CD4-positive, CD25-positive, alpha-beta regulatory T cell (primary cell): ENCODE measurements around the gene LYPLA2. TPM values are rescaled to one million over a fixed set of nuclear protein-coding genes. Genes with fewer than 3 reads are reported as not detected.
"Not testable (repeated sequence)": the region's sequence is repeated elsewhere in the genome, so short reads cannot be mapped to it uniquely, and the experiment has no call there.

ENCODE experiments used
- ATAC-seq, 2 donors: fragments of 150-1000 bp; cut with Tn5 transposase; one replicate each; pipeline ENCODE4 v1.10.0; 2021; ENCODE audit warnings: low read depth in 2 of 2, moderate number of reproducible peaks in 2 of 2, moderate library complexity in 1 of 2
- DNase-seq, 3 donors: peaks; one replicate each; pipeline versions ENCODE4 v3.0.0 to v3.0.0-alpha.2; 2012 to 2022; ENCODE audit warnings: mixed read lengths in 1 of 3
- H3K27ac ChIP-seq: one replicate; pipeline ENCODE4 v1.7.0; 2013; ENCODE audit warnings: mild to moderate bottlenecking, low read length; ENCODE audit not compliant: insufficient read depth, poor library complexity, severe bottlenecking
- H3K27me3 ChIP-seq: one replicate; pipeline ENCODE4 v1.7.0; 2013; ENCODE audit warnings: low read length; ENCODE audit not compliant: control insufficient read depth, insufficient read depth
- H3K36me3 ChIP-seq: one replicate; pipeline ENCODE4 v1.7.0; 2013; ENCODE audit warnings: mild to moderate bottlenecking, low read length, moderate library complexity; ENCODE audit not compliant: control insufficient read depth, insufficient read depth
- H3K4me1 ChIP-seq: 2 replicates; pipeline ENCODE4 v1.7.0; 2013; ENCODE audit warnings: mild to moderate bottlenecking, low read length; ENCODE audit not compliant: insufficient read depth, control insufficient read depth, poor library complexity, severe bottlenecking
- H3K4me3 ChIP-seq: one replicate; pipeline ENCODE4 v1.7.0; 2013; ENCODE audit warnings: low read depth, mild to moderate bottlenecking, low read length, moderate library complexity
- H3K9me3 ChIP-seq, 2 experiments: 1 replicate in 1 of 2; 2 replicates in 1 of 2; pipeline ENCODE4 v1.7.0; 2013; ENCODE audit warnings: low read length in 2 of 2, mild to moderate bottlenecking in 1 of 2, moderate library complexity in 1 of 2; ENCODE audit not compliant: control insufficient read depth in 2 of 2
- H3K27ac Mint-ChIP-seq, 3 donors: one replicate each; pipeline ENCODE4 v1.8.0; 2020 to 2022; ENCODE audit warnings: mild to moderate bottlenecking in 3 of 3, mixed read lengths in 3 of 3, moderate library complexity in 2 of 3
- H3K27me3 Mint-ChIP-seq: one replicate; pipeline ENCODE4 v1.8.0; 2022; ENCODE audit warnings: mild to moderate bottlenecking, mixed read lengths
- H3K36me3 Mint-ChIP-seq: one replicate; pipeline ENCODE4 v1.8.0; 2020; ENCODE audit warnings: mixed read lengths
- H3K4me1 Mint-ChIP-seq, 4 donors: one replicate each; pipeline ENCODE4 v1.8.0; 2020 to 2022; ENCODE audit warnings: mixed read lengths in 4 of 4, mild to moderate bottlenecking in 1 of 4
- H3K4me3 Mint-ChIP-seq, 4 donors: one replicate each; pipeline ENCODE4 v1.8.0; 2020 to 2022; ENCODE audit warnings: mild to moderate bottlenecking in 4 of 4, mixed read lengths in 4 of 4, moderate library complexity in 3 of 4
- H3K9me3 Mint-ChIP-seq, 7 donors: one replicate each; pipeline ENCODE4 v1.8.0; 2020 to 2022; ENCODE audit warnings: mixed read lengths in 7 of 7, mild to moderate bottlenecking in 3 of 7, moderate library complexity in 2 of 7
- polyA plus RNA-seq, 4 donors: library from polyadenylated mRNA; unstranded; fragments of 300-500 nt; fragmentation: Illumina TruSeq; gene quantifications; one replicate each; pipeline ENCODE4 v1.2.3, GENCODE V29; 2021
- total RNA-seq: library from RNA; stranded (reverse); gene quantifications from one replicate; pipeline ENCODE4 v1.2.3, GENCODE V29; 2022

LYPLA2 gene
- total and polyA plus RNA-seq, 5 donors from 2014 or later = 50.4 to 111 (median 95.0) TPM

DNA sequence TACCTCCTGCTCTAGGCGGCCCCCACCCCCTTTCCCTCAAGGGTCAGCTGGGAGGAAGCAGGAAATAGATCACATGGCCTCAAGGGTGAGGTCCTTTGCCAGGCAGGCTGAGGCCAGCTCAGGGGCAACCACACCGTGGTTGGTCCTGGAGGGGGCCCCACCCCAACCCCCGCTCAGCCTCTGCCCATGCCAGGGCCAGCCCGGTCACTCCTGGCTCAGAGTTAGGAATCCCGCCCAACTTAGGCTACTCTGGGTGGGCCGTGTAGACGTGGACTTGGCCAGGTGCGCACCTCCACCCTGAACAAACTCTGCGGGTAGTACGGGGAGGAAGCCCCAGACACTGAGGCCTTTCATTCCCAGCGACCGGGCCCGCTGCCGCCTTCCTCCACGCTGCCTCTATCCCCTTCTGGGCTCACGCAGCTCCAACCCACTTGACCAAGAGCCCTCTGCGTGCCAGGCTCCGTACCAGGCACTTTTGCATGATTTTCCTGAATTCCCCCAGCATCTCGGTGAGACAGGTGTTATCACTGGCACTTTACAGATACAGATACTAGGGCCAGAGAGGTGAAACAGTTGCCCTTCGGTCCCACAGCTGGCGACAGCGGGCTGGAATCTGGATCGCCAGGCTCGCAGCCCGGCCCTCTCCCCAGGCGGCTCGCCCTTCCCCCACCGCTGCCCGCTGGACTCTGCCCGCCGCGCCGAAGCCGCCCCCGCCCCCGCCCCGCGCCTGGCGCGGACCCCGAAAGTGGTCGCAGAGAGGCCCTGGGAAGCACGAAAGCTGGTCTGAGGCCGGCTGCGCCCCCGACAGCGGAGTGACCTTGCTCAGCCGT, 8.8 kb downstream of the LYPLA2 start:
- no peaks in the 10 kb centered on the region for H3K9me3 Mint-ChIP-seq
- Histone ChIP-seq H3K4me1 (peaks cover 20% of the 10 kb centered on the region), H3K27me3 (no peaks in the 10 kb centered on the region), H3K27ac (peak overlapping the region; percentile 89), H3K36me3 (peaks cover 12% of the 10 kb centered on the region), H3K9me3 (no peaks in the 10 kb centered on the region), H3K4me3 (peak overlapping the region; percentile 67)
- no peaks in the 10 kb centered on the region for H3K27me3 Mint-ChIP-seq
- peak overlapping the region; percentile 90 to 92 (median 91) for H3K27ac Mint-ChIP-seq
- DNase-seq (peak in 1 of 3 donors; percentile 56), ATAC-seq (no peak)
- peaks cover 0 to 18% (median 7%) of the 10 kb centered on the region in 4 donors for H3K4me1 Mint-ChIP-seq
- peaks cover 14% of the 10 kb centered on the region for H3K36me3 Mint-ChIP-seq
- peak overlapping the region; percentile 83 to 92 (median 91) for H3K4me3 Mint-ChIP-seq

DNA sequence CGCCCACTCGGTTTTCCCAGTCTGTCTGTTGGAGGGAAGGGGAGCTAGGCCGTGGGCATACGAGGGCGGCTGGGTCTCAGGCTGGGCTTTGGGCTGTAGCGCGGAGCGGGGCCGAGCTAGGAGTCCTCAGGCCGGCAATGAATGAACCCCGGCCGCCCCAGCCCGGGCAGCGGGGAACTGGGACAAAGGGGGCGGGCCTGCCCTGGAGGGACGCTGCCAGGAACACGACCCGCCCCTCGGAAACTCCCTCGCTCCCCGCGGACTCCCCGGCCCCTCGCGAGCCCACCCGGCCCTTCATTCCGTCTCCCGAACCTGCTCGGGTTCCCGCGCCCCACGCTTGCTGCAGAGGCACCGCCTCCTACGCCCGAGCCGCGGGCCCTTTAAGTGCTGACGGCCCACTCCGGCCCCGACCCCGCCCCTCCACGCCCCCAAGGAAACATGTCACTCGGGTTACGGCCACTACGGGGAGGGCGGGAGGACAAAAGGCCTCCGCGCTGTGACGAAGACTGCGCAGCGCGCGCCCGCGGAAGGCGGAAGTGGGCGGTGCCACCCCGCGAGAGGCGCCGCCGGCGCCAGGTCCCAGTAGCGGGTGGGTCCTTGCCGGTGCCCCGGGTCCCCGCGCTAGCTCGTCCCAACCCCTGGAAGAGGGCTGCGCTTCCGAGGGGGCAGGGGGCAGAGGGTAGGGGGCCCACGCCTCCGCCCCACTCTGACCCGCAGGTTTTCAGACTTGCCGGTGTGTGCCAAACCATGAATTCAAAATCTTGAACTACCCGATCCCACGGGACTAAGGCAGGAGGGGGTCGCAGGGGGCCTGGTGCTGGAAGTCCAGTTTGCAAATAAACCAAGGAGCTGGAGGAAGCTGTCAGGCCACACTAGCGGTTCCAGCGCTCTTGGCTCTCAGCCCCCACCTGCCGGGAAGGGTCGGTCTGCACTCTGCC, 9.7 kb downstream of the LYPLA2 start, which contains the start of gene GALE:
TSS of gene GALE (minus strand) at position 355 of the 938 bp plus-strand sequence. CDS start 1,747 bp downstream, outside the sequence.
- Histone ChIP-seq H3K27me3 (no peaks in the 10 kb centered on the region), H3K36me3 (peaks cover 10% of the 10 kb centered on the region), H3K4me3 (peak within 1 kb of the TSS; percentile 73), H3K9me3 (no peaks in the 10 kb centered on the region), H3K27ac (peak within 1 kb of the TSS; percentile 89), H3K4me1 (peaks cover 20% of the 10 kb centered on the region)
- Mint-ChIP-seq H3K27me3 (no peaks in the 10 kb centered on the region), H3K9me3 (no peaks in the 10 kb centered on the region), H3K4me3 (peak within 1 kb of the TSS; percentile 91 to 98 (median 92)), H3K27ac (peak within 1 kb of the TSS; percentile 92 to 95 (median 92)), H3K4me1 (peaks cover 0 to 21% (median 7%) of the 10 kb centered on the region in 4 donors), H3K36me3 (peaks cover 20% of the 10 kb centered on the region)
- ATAC-seq = peak; percentile 89 to 92
- peak; percentile 94 to 98 (median 95) for DNase-seq

- peak overlapping the region; percentile 89 for H3K27ac ChIP-seq
- no peaks in the 10 kb centered on the region for H3K9me3 ChIP-seq
- peak overlapping the region; percentile 73 for H3K4me3 ChIP-seq
- H3K4me3 Mint-ChIP-seq = peak overlapping the region; percentile 91 to 98 (median 92)
- peak overlapping the region; percentile 88 to 95 (median 92) for H3K27ac Mint-ChIP-seq
- H3K36me3 Mint-ChIP-seq = peaks cover 20% of the 10 kb centered on the region
- DNase-seq (no peak), ATAC-seq (no peak)
- H3K36me3 ChIP-seq = peaks cover 6% of the 10 kb centered on the region
- no peaks in the 10 kb centered on the region for H3K27me3 Mint-ChIP-seq
- H3K4me1 Mint-ChIP-seq = peaks cover 0 to 21% (median 7%) of the 10 kb centered on the region in 4 donors
- no peaks in the 10 kb centered on the region for H3K9me3 Mint-ChIP-seq
- peaks cover 20% of the 10 kb centered on the region for H3K4me1 ChIP-seq
- H3K27me3 ChIP-seq = no peaks in the 10 kb centered on the region
Observed at GRCh38 chr1:23801338-23801748, 10.4 kb downstream of the LYPLA2 start.

DNA sequence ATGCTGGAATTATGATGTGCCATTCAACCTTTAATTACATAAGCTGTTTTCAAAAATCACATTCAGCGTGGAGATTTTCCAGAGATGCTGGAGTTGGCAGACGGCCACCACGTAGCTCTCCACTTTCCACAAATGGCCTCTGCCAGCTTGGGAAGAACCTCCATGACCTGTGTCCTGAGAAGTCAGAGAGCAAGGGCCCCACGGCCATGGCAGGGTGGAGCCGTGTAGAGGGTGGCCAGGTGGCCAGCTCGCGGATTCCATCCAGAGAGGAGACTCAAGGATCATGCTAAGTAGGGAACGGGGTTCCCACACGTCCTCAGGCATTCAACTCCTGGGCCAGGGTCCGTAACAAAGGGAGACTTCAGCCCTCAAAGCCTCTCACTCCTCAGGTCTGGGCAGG, 10.9 kb downstream of the LYPLA2 start:
- no peak for ATAC-seq
- no peaks in the 10 kb centered on the region for H3K27me3 ChIP-seq
- no peak overlapping the region for H3K4me3 ChIP-seq
- no peak overlapping the region for H3K27ac ChIP-seq
- H3K4me1 ChIP-seq = peaks cover 20% of the 10 kb centered on the region
- DNase-seq = no peak
- Mint-ChIP-seq H3K27me3 (no peaks in the 10 kb centered on the region), H3K9me3 (no peaks in the 10 kb centered on the region), H3K4me1 (peaks cover 0 to 21% (median 9%) of the 10 kb centered on the region in 4 donors), H3K4me3 (peak overlapping the region; percentile 63 to 98 (median 91)), H3K36me3 (peaks cover 24% of the 10 kb centered on the region), H3K27ac (peak overlapping the region in 2 of 3 donors; percentile 88 to 95)
- peaks cover 2% of the 10 kb centered on the region for H3K36me3 ChIP-seq
- no peaks in the 10 kb centered on the region for H3K9me3 ChIP-seq

GRCh38 chr1:23802809-23803342, 11.9 kb downstream of the LYPLA2 start:
- H3K36me3 ChIP-seq, DNase-seq, H3K4me3 ChIP-seq, H3K27me3 ChIP-seq, H3K27me3 Mint-ChIP-seq, H3K27ac ChIP-seq, H3K9me3 ChIP-seq, H3K9me3 Mint-ChIP-seq, ATAC-seq: not testable (repeated sequence)
- peaks cover 20% of the 10 kb centered on the region for H3K4me1 ChIP-seq
- peak overlapping the region in 2 of 3 donors; percentile 88 to 90 for H3K27ac Mint-ChIP-seq
- H3K4me1 Mint-ChIP-seq = peaks cover 0 to 21% (median 9%) of the 10 kb centered on the region in 4 donors
- H3K4me3 Mint-ChIP-seq = peak overlapping the region in 3 of 4 donors; percentile 91 to 98 (median 91)
- peaks cover 32% of the 10 kb centered on the region for H3K36me3 Mint-ChIP-seq

DNA sequence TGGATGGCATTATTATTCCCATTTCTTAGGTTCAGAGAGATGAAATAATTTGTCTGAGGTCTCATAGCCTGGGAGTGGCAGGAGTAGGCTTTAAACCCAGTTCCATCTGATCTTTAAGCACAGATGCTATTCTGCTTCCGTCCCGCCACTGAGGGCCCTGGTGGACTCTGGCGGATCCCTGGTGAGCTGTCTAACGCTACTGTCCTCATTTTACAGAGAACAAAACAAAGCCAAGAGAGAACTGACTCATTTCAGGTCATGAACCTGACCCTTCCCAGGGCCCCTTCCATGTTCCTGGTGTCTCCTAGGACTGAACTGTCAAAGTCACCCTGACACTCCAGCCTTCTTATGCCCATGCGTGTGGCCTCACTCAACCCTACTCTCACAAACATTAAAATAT, 12.7 kb downstream of the LYPLA2 start:
- Histone ChIP-seq H3K27me3 (no peaks in the 10 kb centered on the region), H3K4me1 (peaks cover 20% of the 10 kb centered on the region), H3K9me3 (no peaks in the 10 kb centered on the region), H3K36me3 (peaks cover 12% of the 10 kb centered on the region), H3K27ac (no peak overlapping the region), H3K4me3 (no peak overlapping the region)
- Mint-ChIP-seq H3K4me1 (peaks cover 0 to 20% (median 8%) of the 10 kb centered on the region in 4 donors), H3K27me3 (no peaks in the 10 kb centered on the region), H3K27ac (peak overlapping the region in 1 of 3 donors; percentile 25), H3K9me3 (no peaks in the 10 kb centered on the region), H3K36me3 (peaks cover 33% of the 10 kb centered on the region), H3K4me3 (peak overlapping the region in 3 of 4 donors; percentile 44 to 91 (median 83))
- no peak for DNase-seq
- no peak for ATAC-seq

DNA sequence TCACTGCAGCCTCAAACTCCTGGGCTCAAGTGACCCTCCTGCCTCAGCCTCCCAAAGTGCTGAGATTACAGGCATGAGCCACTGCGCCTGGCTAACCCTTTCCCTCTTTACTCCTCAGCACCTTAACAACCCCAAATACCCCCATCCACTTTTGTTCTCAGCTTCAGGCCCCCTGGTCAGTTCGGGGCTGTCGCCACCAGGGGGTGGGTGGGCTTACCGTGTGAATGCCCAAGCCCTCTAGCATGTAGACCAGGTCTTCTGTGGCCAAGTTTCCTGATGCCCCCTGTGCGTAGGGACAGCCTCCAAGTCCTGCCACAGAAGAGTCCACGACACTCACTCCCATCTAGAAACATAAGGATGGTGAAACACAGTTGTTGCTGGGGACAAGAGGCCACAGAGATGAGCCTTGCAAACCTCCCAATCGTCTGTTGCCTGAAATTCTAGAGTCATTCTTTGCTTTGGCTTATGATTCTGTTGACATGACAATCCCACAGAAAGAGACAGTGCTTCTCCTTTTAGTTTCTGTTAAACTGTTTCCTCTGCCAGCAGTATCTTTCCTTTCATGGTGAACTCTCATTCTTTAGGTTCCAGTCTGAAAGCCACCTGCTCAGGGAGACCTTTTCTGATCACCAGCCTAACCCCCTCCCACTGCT, 13.4 kb downstream of the LYPLA2 start:
- H3K4me1 ChIP-seq = peaks cover 17% of the 10 kb centered on the region
- Mint-ChIP-seq H3K4me3 (peak overlapping the region in 2 of 4 donors; percentile 44 to 51), H3K4me1 (peaks cover 0 to 15% (median 6%) of the 10 kb centered on the region in 4 donors), H3K9me3 (no peaks in the 10 kb centered on the region), H3K36me3 (peaks cover 33% of the 10 kb centered on the region), H3K27me3 (no peaks in the 10 kb centered on the region), H3K27ac (peak overlapping the region in 1 of 3 donors; percentile 39)
- ATAC-seq (no peak), DNase-seq (no peak)
- peaks cover 12% of the 10 kb centered on the region for H3K36me3 ChIP-seq
- H3K4me3 ChIP-seq = no peak overlapping the region
- H3K27me3 ChIP-seq = no peaks in the 10 kb centered on the region
- no peak overlapping the region for H3K27ac ChIP-seq
- H3K9me3 ChIP-seq = no peaks in the 10 kb centered on the region
